Spleen (tissue), 11 donors: Measurements from ENCODE around the gene SIPA1L3. TPM values are rescaled to one million over a fixed set of nuclear protein-coding genes. Genes with fewer than 3 reads are reported as not detected.

Source experiments
- DNase-seq: peaks from one replicate; pipeline ENCODE4 v3.0.0-alpha.2; 2020
- H3K27ac ChIP-seq, 8 donors: fragments of 200-600 bp; sonication (generic) in 7 of 8; 1 replicate in 4 of 8; 2 replicates in 4 of 8; pipeline versions ENCODE4 v1.5.0 to v1.8.0; 2016 to 2021; ENCODE audit warnings: inconsistent platforms in 4 of 8, mild to moderate bottlenecking in 4 of 8, moderate library complexity in 1 of 8
- H3K27me3 ChIP-seq, 7 donors: fragments of 200-600 bp; sonication (generic) in 6 of 7; replicated peaks in 1 of 7; 1 replicate in 4 of 7; 2 replicates in 3 of 7; pipeline versions ENCODE4 v1.5.0 to v1.8.0; 2016 to 2021; ENCODE audit warnings: inconsistent platforms in 3 of 7, mild to moderate bottlenecking in 1 of 7
- H3K36me3 ChIP-seq, 6 donors: fragments of 200-600 bp; sonication (generic) in 5 of 6; 1 replicate in 4 of 6; 2 replicates in 2 of 6; pipeline versions ENCODE4 v1.5.0 to v1.8.0; 2016 to 2021; ENCODE audit warnings: inconsistent platforms in 2 of 6
- H3K4me1 ChIP-seq, 6 donors: fragments of 200-600 bp; sonication (generic) in 5 of 6; 1 replicate in 3 of 6; 2 replicates in 3 of 6; pipeline versions ENCODE4 v1.5.0 to v1.8.0; 2016 to 2021; ENCODE audit warnings: inconsistent platforms in 3 of 6
- H3K4me3 ChIP-seq, 8 donors: fragments of 200-600 bp; sonication (generic) in 7 of 8; 1 replicate in 4 of 8; 2 replicates in 4 of 8; pipeline versions ENCODE4 v1.5.0 to v1.8.0; 2016 to 2021; ENCODE audit warnings: inconsistent platforms in 4 of 8, mild to moderate bottlenecking in 4 of 8, moderate library complexity in 2 of 8
- H3K9me3 ChIP-seq, 8 donors: fragments of 200-600 bp; sonication (generic) in 7 of 8; 1 replicate in 4 of 8; 2 replicates in 4 of 8; pipeline versions ENCODE4 v1.5.0 to v1.8.0; 2016 to 2021; ENCODE audit warnings: inconsistent platforms in 4 of 8
- CTCF ChIP-seq, 11 experiments: fragments of 200-600 bp in 7 of 11; fragments of 450-650 bp in 4 of 11; sonication (generic) in 4 of 11; IDR thresholded peaks in 8 of 11; conservative IDR thresholded peaks in 3 of 11; 1 replicate in 7 of 11; 2 replicates in 4 of 11; pipeline versions ENCODE4 v1.4.0 to v1.8.0; 2016 to 2021; ENCODE audit warnings: antibody characterized with exemption in 11 of 11, inconsistent platforms in 4 of 11, mild to moderate bottlenecking in 1 of 11
- POLR2A ChIP-seq, 3 donors: fragments of 450-650 bp; IDR thresholded peaks; one replicate each; pipeline ENCODE4 v1.5.1; 2017; ENCODE audit warnings: antibody characterized with exemption in 3 of 3, mild to moderate bottlenecking in 1 of 3
- POLR2AphosphoS5 ChIP-seq, 3 donors: sonication (generic); formaldehyde crosslinking; IDR thresholded peaks; one replicate each; pipeline ENCODE4 v1.5.1; 2017; ENCODE audit warnings: antibody characterized with exemption in 3 of 3
- WGBS, 5 donors: extraction: QIAGEN DNeasy Blood & Tissue Kit in 3 of 5; methylation state at CpG; one replicate each; pipeline versions ENCODE4 v1.1.5 to v1.1.7; 2013 to 2018; 5-methylcytosine and 5-hydroxymethylcytosine counted together
- intact Hi-C: fragments of 100-400 bp; cut with DNase I; formaldehyde crosslinking; loops from one replicate; pipeline ENCODE4 v1.15.0; 2023; ENCODE audit warnings: low total_unique reads
- polyA plus RNA-seq, 3 donors: library from polyadenylated mRNA; stranded (reverse); fragments of 200-250 nt; gene quantifications; one replicate each; pipeline ENCODE4 v1.2.1, GENCODE V29; 2013
- total RNA-seq, 7 donors: library from RNA; depleted of rRNA in 3 of 7; stranded (reverse); fragments of >200 nt in 3 of 7; fragmentation: NEBNext Ultra II Directional in 4 of 7; extraction: Animal tissue kit (Norgen Biotek cat#: 25700) in 4 of 7; gene quantifications; one replicate each; pipeline versions ENCODE4 v1.1.0 to v1.2.1, GENCODE V29; 2016 to 2021
- donor health status: healthy with polysubstance abuse.
- donor health status: DM: no; HTN: no; CAD: no; lungs with moderate emphysema.
- donor health status: DM: no; HTN: no; CAD: no.
- donor health status: Bipolar disorder and iron deficiency.
- donor health status: healthy.
- donor health status: DM: no; HTN: no; CAD: no.
- donor health status: DM: yes; HTN: yes; CAD: no.

Gene SIPA1L3
- total and polyA plus RNA-seq, 10 donors, result 5.4 to 62.6 (median 40.3) TPM

GRCh38 chr19:38033658-38034491, 126.9 kb downstream of the SIPA1L3 start:
- 53 to 61% (median 57%) methylated on average over 17 of the region's 17 CpGs for WGBS, 5 donors
- Histone ChIP-seq H3K9me3 (no peaks in the 10 kb centered on the region), H3K27ac (peak overlapping the region; percentile 28 to 90 (median 78)), H3K36me3 (peaks cover 0 to 29% (median 10%) of the 10 kb centered on the region in 6 donors), H3K4me3 (peak overlapping the region in 1 of 8 donors; percentile 31), H3K27me3 (no peaks in the 10 kb centered on the region), H3K4me1 (peaks cover 13 to 74% (median 34%) of the 10 kb centered on the region in 6 donors)
- TF ChIP-seq POLR2AphosphoS5 (IDR thresholded peaks at IDR 0.05), result peak in 2 of 3 donors; percentile 57 to 61
- peak in 1 of 3 donors; percentile 25 for TF ChIP-seq POLR2A (IDR thresholded peaks at IDR 0.05)
- TF ChIP-seq CTCF (IDR thresholded peaks at IDR 0.05 in 8 of 11, conservative IDR thresholded peaks at IDR 0.05 in 3 of 11), result peak in 8 of 11 experiments; percentile 18 to 46 (median 32)
- peak; percentile 76 for DNase-seq
- intact Hi-C loops, result no loop called here

- H3K27ac ChIP-seq, result peak overlapping the region; percentile 28 to 90 (median 78)
- peaks cover 13 to 68% (median 34%) of the 10 kb centered on the region in 6 donors for H3K4me1 ChIP-seq
- H3K9me3 ChIP-seq, result no peaks in the 10 kb centered on the region
- intact Hi-C loops, result no loop called here
- DNase-seq, result no peak
- TF ChIP-seq POLR2A (IDR thresholded peaks at IDR 0.05), result no peak
- no peak for TF ChIP-seq CTCF (IDR thresholded peaks at IDR 0.05 in 8 of 11, conservative IDR thresholded peaks at IDR 0.05 in 3 of 11)
- no peak for TF ChIP-seq POLR2AphosphoS5 (IDR thresholded peaks at IDR 0.05)
- H3K4me3 ChIP-seq, result peak overlapping the region in 1 of 8 donors; percentile 31
- no peaks in the 10 kb centered on the region for H3K27me3 ChIP-seq
- WGBS, 5 donors, result 24 to 50% (median 44%) methylated on average over 4 to 5 of the region's 5 CpGs
- peaks cover 0 to 23% (median 6%) of the 10 kb centered on the region in 6 donors for H3K36me3 ChIP-seq
These were observed 127.5 kb downstream of the SIPA1L3 start for GRCh38 chr19:38034492-38034860.

- H3K27me3 ChIP-seq, result no peaks in the 10 kb centered on the region
- no peaks in the 10 kb centered on the region for H3K9me3 ChIP-seq
- 84 to 91% (median 89%) methylated on average over 15 to 17 of the region's 17 CpGs for WGBS, 5 donors
- intact Hi-C loops, result no loop called here
- DNase-seq, result no peak
- H3K4me1 ChIP-seq, result peaks cover 13 to 63% (median 34%) of the 10 kb centered on the region in 6 donors
- no peak overlapping the region for H3K4me3 ChIP-seq
- H3K36me3 ChIP-seq, result peaks cover 0 to 10% (median 1%) of the 10 kb centered on the region in 6 donors
- no peak for TF ChIP-seq POLR2AphosphoS5 (IDR thresholded peaks at IDR 0.05)
- TF ChIP-seq POLR2A (IDR thresholded peaks at IDR 0.05), result no peak
- TF ChIP-seq CTCF (IDR thresholded peaks at IDR 0.05 in 8 of 11, conservative IDR thresholded peaks at IDR 0.05 in 3 of 11), result no peak
- H3K27ac ChIP-seq, result peak overlapping the region in 2 of 8 donors; percentile 80 to 90
These were observed 128.8 kb downstream of the SIPA1L3 start for GRCh38 chr19:38035515-38036495.
